NCI-H1417 treated with DMSO at 0.1 percent for 48 hours (cell line): Measurements from ENCODE around the gene ITGB5.

ENCODE experiments used
- DNase-seq: peaks from one replicate; lab custom pipeline; 2025; lab: John Stamatoyannopoulos, UW

The ITGB5 gene, protein sequence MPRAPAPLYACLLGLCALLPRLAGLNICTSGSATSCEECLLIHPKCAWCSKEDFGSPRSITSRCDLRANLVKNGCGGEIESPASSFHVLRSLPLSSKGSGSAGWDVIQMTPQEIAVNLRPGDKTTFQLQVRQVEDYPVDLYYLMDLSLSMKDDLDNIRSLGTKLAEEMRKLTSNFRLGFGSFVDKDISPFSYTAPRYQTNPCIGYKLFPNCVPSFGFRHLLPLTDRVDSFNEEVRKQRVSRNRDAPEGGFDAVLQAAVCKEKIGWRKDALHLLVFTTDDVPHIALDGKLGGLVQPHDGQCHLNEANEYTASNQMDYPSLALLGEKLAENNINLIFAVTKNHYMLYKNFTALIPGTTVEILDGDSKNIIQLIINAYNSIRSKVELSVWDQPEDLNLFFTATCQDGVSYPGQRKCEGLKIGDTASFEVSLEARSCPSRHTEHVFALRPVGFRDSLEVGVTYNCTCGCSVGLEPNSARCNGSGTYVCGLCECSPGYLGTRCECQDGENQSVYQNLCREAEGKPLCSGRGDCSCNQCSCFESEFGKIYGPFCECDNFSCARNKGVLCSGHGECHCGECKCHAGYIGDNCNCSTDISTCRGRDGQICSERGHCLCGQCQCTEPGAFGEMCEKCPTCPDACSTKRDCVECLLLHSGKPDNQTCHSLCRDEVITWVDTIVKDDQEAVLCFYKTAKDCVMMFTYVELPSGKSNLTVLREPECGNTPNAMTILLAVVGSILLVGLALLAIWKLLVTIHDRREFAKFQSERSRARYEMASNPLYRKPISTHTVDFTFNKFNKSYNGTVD

DNA sequence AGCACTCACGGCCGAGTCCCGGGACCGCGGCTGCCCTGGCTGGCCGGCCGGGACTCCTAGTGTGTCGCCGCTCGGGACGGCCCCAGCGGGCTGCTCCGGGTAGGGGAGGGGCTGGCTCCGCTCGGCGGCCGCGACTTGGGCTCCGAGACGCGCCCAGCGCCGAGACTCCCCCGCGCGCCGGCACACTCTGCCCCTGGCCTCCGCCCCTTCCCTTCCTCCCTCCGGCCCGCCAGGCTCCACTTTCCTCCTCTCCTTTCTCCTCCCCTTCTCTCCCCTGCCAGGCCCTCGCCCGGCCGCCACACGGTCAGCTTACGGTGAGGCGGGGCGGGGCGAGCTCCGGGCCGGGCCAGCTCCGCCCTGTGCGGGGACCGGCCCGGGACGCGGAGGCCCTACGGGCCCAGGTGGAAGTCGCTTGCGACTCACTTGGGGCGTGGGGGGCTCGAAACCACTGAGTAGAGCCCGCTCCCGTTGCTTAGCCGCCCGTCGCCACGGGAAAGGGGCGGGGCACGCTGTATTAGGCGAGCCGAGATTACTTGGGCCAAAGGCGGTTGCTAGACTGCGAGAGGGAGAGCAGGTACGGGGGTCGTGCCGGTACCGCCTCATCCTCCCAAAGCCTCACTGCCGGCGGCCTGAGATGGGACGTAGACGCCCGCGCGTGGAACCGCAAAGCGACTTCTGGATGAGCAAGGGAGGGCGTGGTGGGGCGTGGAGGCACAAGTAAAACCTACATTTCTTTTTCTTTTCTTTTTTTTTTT lies at the start of gene ITGB5:
Gene ITGB5, minus strand, starts transcription at position 189 of the 755 bp plus-strand sequence. CDS start 365 bp downstream, outside the sequence.
- DNase-seq: no peak

DNA sequence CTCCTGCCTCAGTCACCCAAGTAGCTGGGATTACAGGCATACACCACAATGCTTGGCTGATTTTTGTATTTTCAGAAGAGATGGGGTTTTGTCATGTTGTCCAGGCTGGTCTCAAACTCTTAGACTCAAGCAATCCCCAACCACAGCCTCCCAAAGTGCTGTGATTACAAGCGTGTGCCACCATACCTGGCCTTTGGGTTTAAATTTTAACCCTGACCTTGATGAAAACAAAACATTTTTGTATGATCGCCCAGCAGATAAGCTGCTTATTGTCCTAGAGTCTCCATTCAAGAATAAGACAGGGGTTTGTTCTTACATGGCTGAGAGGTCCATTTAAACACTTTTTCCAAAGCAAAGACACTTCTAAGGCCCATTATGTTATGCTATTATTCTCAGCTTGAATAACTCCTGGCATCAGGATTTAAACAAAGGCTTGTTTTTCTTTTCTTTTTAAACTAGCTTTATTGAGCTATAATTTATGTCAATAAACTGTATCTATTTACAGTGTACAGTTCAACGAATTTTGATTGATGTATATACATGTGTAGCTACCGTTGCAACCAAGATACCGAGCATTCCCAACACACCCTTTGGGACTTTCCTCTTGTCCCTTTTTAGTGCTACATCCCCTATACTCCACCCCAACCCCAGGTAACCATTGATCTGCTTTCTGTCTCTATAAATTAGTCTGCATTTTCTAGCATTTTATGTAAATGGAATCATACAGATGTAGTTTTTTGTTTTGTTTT lies 48.8 kb upstream of the ITGB5 start:
- DNase-seq: no peak

DNA sequence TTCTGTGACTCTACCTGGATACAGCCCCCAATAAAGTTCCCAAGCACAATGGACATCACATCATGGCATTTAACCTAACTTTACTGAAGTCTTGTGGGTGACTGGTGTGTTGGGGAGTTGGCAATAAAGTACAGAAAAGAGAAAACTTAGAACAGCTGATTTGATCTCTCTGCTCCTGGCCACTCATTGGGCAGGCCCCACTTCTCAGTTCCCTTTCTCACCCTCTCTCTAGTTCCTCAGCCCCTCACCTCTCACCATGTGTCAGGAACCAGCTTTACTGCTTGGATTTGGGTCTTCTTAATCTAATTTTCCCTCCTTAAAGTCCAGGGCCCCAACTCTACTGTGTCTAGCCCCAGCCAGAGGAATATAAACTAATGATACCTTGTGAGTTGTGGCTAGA lies 48.1 kb upstream of the ITGB5 start:
- DNase-seq: no peak

DNA sequence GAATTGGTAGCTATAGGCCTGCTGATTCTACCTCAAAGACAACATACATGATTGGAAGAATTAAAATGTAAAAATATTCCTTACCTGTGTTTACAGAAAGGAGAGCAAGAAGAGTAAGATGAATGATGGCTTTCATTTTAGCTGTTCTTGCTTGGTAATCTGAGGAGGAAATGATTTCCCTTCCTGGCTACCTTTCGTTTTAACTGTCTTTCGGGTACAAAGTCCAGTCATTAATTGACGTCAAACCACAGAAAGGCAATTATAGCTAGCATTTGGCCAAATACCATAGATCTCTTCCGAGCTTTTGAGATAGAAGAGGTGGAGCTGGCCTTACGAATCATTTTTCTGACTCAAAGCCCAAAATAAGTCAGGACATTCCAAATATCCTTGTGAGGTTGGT lies 47.4 kb upstream of the ITGB5 start, which contains the start of gene MUC13:
Gene MUC13, minus strand, starts transcription at position 175 of the 400 bp plus-strand sequence. Its CDS starts 39 bp downstream, at position 136.
- no peak for DNase-seq

DNA sequence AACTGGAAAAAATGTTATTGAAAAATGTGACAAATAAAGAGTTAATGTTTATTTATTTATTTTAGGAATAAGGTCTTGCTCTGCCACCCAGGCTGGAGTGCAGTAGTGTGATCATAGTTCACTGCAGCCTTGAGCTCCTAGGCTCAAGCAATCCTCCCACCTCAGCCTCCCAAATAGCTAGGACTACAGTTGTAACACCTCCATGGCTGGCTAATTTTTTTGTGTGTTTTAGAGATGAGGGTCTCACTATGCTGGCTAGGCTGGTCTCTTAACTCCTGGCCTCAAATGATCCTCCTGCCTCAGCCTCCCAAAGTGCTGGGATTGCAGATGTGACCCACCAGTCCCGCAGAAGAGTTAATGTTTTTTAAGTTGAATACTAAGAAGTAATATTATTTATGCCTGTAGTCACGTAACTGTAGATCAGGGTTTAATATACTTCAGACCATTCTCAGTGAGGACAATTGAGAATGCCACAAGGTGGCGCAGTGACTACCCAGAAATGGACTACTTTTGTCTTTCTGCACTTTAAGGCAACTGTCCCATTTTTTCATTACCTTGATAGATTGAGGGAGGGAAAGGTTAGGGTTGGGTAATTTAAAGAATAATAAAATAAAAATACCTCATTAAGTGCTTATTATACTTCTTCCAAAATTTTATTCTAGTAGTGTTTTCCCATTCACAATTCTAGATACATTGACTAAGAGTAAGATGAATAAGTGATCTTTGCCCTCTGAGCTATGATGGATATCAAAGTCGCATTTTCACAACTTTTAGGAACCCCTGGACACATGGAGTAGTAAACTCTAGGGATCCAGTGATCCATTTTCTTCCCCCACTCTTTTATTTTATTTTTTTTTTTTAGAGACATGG lies 41.4 kb upstream of the ITGB5 start:
- no peak for DNase-seq

DNA sequence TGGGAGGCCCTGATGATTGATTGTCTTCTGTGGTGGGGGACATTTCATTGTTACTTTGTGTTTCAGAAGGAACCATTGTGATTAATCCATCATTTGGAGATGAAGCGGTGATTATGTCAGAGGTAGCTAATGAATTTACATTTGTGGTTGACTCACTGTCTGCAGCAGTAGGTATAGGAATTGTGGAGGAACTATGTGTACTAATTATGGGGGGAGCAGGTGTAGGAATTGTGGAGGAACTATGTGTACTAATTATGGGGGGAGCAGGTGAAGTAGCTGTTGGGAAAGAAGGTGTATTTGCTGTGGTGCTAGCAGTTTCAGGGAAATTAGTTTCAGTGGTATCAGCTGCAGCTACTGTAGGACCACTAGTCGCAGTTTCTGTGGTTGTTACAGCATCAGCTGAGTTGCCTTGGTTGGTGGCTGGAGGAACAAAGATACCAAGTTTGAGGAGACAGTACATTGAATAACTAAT lies 40.4 kb upstream of the ITGB5 start:
- no peak for DNase-seq

DNA sequence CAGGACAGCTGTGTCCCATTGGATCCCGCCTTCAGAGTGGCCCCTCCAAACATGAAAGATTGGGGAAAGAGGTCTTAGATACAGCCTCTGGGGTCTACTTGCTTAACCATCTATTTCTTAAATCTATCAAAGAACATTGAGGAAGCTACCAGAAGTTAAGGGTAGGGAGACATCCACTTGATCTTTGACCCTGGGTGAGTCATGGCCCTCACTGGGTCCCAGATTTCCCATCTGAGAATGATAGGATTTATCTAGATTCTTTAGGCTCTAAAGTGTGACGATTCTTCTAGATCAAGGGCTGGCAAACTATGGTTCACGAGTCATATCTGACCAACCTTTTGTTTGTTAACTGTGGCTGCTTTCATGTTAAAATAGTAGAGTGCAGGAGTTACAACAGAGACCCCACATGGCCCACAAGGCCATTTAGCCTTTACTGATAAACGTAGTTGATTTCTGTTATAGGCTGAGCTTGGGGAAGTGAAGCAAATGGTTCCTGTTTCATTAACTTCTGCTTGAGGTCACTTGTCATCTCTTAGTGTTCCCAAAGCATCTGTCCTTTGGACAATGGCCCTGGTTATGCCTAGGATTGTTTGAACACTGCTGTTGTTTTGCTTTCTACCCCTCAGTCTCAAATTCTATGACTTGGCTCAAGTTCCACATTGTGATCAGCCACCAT lies 39.4 kb upstream of the ITGB5 start:
- DNase-seq: no peak

DNA sequence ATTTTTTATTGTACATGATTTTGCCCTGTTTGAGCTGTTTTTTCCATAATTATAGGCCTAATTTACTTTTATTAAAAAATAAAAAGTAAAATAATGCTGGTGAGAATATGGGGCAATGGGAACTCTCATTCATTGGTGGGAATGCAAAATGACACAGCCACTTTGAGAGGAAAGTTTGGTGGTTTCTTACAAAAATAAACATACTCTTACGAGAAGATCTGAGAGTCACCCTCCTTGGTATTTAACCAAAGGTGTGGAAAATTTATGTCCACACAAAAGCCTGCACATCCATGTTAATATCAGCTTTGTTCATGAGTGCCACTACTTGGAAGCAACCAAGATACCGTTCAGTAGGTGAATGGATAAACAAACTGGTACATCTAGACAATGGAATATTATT lies 37.6 kb upstream of the ITGB5 start:
- no peak for DNase-seq

DNA sequence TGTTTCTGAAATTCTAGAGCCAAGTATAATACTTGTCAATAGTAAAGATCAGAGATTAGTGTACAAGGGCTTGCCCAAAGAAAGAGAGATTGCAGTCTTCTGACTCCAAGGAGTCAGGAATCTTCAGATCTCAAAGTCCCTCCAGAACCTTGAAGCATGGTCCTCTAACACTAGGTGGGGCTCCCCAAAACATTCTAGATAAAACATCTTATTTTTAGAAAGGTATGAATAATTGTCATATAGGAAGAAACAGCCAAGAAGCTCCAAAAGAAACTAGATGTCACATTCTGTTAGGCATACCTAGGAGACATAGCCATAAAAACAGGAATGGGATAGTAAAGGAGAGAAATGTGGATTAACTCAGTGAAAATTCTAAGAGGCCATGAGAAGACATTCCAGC lies 36.7 kb upstream of the ITGB5 start:
- DNase-seq: no peak

DNA sequence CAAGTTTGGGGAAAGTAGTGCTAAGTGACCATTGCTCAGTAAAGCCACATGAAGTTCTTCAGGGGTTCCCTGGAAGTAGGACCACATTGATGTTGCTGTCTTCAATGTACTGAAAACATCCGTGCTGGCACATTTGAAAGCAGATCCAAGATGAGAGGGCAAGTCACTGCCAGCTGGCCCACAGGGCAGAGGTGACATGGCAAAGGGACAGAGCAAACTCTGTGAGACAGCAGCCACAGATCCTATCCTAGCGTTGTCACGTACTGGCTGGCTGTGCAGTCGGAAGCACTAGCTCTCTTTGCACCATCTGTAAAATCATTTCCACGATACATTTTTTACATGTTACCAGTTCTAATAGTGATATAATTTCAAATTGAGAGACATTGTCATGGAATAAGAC lies 33.6 kb upstream of the ITGB5 start:
- no peak for DNase-seq

DNA sequence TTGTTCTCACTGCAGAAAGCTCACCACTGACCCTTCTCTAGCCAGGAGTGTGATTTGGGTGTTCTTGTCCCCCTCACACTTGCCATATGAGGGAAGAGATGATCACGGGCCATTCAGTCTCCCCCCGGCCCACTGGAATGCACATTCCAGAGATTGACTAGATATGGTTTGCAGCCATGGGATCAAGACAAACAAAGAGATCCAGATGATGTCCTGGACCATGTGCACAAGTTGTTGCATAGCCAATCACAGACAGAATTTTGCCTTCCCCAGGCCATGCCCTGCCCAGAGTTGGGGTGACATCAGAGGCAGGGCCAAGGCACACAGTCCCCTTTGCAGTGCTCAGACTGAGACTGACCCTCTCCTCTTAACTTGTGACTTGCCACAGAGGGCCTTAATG lies 32.6 kb upstream of the ITGB5 start:
- no peak for DNase-seq

DNA sequence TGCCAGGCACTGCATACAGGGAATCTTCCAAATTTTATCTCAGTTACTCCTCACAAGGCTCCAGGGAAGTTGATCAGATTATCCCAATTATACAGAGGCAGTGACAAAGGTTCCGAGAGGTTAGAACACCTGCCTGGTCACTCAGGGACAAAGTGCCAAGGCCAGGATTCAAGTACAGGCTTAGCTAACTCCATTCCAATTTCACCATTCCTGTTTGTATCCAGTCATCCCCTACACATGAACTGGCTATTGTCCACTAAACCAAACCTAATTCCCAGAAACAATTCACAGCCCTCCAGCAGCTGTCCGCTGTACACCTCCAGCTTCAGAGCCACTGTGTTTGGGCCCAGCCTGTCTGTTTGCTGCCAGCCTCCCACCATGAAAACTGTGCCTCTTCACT lies 31.4 kb upstream of the ITGB5 start:
- no peak for DNase-seq

DNA sequence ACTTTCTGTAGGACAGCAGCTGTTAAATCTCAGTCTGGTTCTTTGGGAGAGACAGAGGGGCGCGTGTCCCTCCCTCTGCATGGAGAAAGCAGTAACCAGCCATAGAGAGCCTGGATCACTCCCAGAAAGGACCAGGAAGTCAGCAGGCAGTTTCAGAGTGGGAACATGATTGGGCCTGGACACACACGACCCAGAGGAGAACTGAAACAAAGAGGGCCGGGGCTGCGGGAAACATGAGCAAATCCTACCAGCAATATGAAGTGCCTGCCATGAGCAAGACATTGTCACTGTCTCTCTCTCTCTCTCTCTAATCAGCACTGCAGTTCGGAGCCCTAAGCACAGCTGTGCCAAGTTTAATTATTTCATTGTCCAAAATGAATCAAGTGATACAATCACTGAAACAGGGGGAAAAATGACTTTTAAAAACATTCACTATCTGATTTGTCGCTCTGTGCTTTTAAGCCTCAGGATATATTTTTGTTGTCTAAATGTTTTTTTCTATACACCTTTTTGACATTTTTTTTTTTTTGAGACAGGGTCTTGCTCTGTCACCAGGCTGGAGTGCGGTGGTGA lies 29.8 kb upstream of the ITGB5 start:
- DNase-seq: no peak

DNA sequence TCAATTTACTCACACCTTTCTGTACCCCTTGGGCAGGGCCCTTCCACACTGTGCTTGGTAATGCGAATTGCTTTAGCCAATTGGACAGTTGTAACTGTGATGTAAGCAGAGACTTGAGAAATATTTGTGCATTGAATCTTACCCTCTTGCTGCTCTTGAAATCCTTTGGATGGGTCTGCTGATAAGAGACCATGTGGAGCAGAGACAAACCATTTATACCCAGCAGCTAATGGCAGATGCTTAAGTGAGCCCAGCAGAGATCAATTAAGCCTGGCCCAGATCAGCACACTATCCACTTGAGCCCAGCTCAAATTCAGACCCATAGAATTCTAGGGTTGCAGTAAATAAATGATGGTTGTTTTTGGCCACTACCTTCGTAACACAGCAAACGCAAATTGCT lies 28.1 kb upstream of the ITGB5 start:
- DNase-seq: no peak

DNA sequence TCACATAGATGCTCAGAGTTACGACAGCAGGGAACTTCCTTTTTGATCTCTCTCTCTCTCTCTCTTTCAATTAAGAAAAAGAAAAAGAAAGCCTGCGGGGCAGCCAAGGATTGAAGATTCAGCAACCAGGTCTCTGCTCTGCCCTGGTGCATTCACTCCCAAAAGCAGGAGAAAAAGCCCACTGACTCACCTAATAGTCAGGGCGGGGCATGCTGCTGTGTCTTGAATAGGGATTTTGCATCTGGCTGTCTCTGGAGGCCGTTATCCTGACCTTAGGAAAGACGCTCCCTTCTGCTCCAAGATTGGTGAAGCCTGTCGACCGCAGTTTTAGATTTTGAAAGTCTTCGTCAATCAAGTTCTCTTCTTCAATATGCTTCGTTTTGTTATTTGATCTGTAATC lies 20.8 kb upstream of the ITGB5 start:
- no peak for DNase-seq

DNA sequence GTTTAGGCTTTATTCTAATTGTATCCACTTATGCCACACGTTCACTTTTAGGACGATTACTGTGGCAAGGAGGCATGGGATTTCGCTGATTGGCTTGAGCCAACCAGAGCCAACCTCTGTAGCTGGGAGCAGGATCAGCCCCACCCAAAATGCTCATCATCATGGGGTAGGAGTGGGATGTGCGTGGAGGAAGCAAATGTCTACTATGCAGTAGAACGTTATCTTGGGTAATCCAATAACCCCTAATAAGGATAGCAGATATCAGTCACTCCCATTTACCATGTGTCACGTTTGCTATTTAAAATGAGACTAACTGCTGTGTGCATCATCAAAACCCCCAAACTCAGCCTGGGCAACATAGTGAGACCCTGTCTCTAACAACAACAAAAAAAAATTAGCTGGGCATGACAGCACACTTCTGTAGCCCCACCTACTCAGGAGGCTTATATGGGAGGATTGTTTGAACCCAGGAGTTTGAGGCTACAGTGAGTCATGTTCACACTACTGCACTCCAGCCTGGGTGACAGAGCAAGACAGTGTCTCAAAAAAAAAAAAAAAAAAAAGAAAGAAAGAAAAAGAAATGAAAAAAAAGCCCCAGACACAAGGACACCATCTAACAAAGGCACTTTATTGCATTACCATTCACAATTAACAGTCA lies 17.8 kb upstream of the ITGB5 start:
- DNase-seq: no peak

DNA sequence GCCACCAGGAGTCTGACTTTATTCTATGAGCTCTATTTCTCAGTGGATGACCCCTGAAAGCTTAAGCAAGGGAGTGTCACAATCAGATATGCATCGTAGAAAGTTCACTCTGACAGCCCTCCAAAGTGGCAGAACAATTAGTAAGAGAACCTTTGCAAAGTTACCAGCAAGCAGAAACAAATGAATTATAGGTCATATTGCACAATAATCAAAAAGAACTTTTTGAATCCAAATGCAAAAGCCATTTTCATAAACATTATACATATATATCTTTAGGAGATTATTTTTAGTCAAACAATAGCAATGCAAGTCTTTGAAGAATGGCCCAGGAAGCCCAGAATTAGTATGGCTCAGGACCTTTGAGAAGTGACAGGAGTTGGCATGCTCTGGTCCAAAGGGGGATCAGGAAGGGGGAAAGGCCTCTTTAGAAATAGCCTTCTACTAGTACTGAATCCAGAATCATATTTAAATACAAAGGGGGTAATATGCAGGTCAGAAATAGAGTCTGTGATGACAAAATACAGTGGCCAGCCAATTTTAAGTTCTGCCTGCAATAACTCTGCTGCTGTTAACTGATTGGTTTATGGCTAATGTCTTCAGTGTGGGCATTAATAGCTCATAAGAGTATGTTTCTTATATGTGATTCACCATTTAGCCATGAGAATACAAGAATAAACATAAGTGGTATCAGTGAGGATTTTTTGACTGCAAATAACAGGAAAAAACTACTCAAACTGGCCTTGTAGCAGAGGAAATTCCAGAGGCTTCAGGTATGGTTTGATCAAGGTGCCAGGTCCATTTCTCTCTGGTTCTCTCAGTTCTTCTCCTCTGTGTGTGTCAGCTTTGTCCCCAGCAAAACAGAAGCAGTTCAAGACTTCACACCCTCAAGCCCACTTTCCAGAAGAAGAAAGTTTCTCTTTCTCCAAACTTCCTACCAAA lies 17.0 kb upstream of the ITGB5 start:
- DNase-seq: no peak
